ENCODE data around the gene LAMA5.

The LAMA5 gene

GRCh38 chr20:62400021-62400420 lies 32.9 kb upstream of the LAMA5 start:
- Histone ChIP-seq H3K4me1 (ENCODE audit: control insufficient read depth, insufficient read depth, low read length) (no peaks in the 10 kb centered on the region), H3K4me3 (ENCODE audit: low read depth, low read length) (no peak overlapping the region), H3K9me3 (ENCODE audit: control insufficient read depth, insufficient read depth, low read length) (no peaks in the 10 kb centered on the region), H3K36me3 (ENCODE audit: control insufficient read depth, insufficient read depth, low read length) (no peaks in the 10 kb centered on the region), H3K27me3 (ENCODE audit: control insufficient read depth, insufficient read depth, low read length) (no peaks in the 10 kb centered on the region), H3K9ac (ENCODE audit: low read depth, low read length) (no peak overlapping the region)

- H3K9me3 ChIP-seq (ENCODE audit: control insufficient read depth, insufficient read depth, low read length), result no peaks in the 10 kb centered on the region
- H3K9ac ChIP-seq (ENCODE audit: low read depth, low read length), result no peak overlapping the region
- H3K27me3 ChIP-seq (ENCODE audit: control insufficient read depth, insufficient read depth, low read length), result no peaks in the 10 kb centered on the region
- peaks cover 2% of the 10 kb centered on the region for H3K36me3 ChIP-seq (ENCODE audit: control insufficient read depth, insufficient read depth, low read length)
- no peak overlapping the region for H3K4me3 ChIP-seq (ENCODE audit: low read depth, low read length)
- no peaks in the 10 kb centered on the region for H3K4me1 ChIP-seq (ENCODE audit: control insufficient read depth, insufficient read depth, low read length)
These were observed 31.2 kb upstream of the LAMA5 start for GRCh38 chr20:62398120-62398821.

- Histone ChIP-seq H3K4me1 (ENCODE audit: control insufficient read depth, insufficient read depth, low read length) (no peaks in the 10 kb centered on the region), H3K9me3 (ENCODE audit: control insufficient read depth, insufficient read depth, low read length) (no peaks in the 10 kb centered on the region), H3K36me3 (ENCODE audit: control insufficient read depth, insufficient read depth, low read length) (peaks cover 6% of the 10 kb centered on the region), H3K27me3 (ENCODE audit: control insufficient read depth, insufficient read depth, low read length) (no peaks in the 10 kb centered on the region), H3K4me3 (ENCODE audit: low read depth, low read length) (no peak overlapping the region), H3K9ac (ENCODE audit: low read depth, low read length) (no peak overlapping the region)
These were observed 29.5 kb upstream of the LAMA5 start for GRCh38 chr20:62396367-62397239.

- Histone ChIP-seq H3K9me3 (ENCODE audit: control insufficient read depth, insufficient read depth, low read length) (no peaks in the 10 kb centered on the region), H3K36me3 (ENCODE audit: control insufficient read depth, insufficient read depth, low read length) (peaks cover 8% of the 10 kb centered on the region), H3K27me3 (ENCODE audit: control insufficient read depth, insufficient read depth, low read length) (no peaks in the 10 kb centered on the region), H3K4me3 (ENCODE audit: low read depth, low read length) (no peak overlapping the region), H3K9ac (ENCODE audit: low read depth, low read length) (no peak overlapping the region), H3K4me1 (ENCODE audit: control insufficient read depth, insufficient read depth, low read length) (no peaks in the 10 kb centered on the region)
These were observed 28.5 kb upstream of the LAMA5 start for GRCh38 chr20:62395311-62396242.

- Histone ChIP-seq H3K9me3 (ENCODE audit: control insufficient read depth, insufficient read depth, low read length) (no peaks in the 10 kb centered on the region), H3K4me3 (ENCODE audit: low read depth, low read length) (no peak overlapping the region), H3K36me3 (ENCODE audit: control insufficient read depth, insufficient read depth, low read length) (peaks cover 17% of the 10 kb centered on the region), H3K27me3 (ENCODE audit: control insufficient read depth, insufficient read depth, low read length) (no peaks in the 10 kb centered on the region), H3K9ac (ENCODE audit: low read depth, low read length) (no peak overlapping the region), H3K4me1 (ENCODE audit: control insufficient read depth, insufficient read depth, low read length) (no peaks in the 10 kb centered on the region)
These were observed 27.4 kb upstream of the LAMA5 start for GRCh38 chr20:62394248-62395245.

GRCh38 chr20:62393830-62394229 lies 26.7 kb upstream of the LAMA5 start:
- Histone ChIP-seq H3K4me3 (ENCODE audit: low read depth, low read length) (no peak overlapping the region), H3K36me3 (ENCODE audit: control insufficient read depth, insufficient read depth, low read length) (peaks cover 24% of the 10 kb centered on the region), H3K9ac (ENCODE audit: low read depth, low read length) (no peak overlapping the region), H3K9me3 (ENCODE audit: control insufficient read depth, insufficient read depth, low read length) (no peaks in the 10 kb centered on the region), H3K27me3 (ENCODE audit: control insufficient read depth, insufficient read depth, low read length) (no peaks in the 10 kb centered on the region), H3K4me1 (ENCODE audit: control insufficient read depth, insufficient read depth, low read length) (no peaks in the 10 kb centered on the region)

GRCh38 chr20:62393335-62393665 lies 26.2 kb upstream of the LAMA5 start:
- Histone ChIP-seq H3K27me3 (ENCODE audit: control insufficient read depth, insufficient read depth, low read length) (no peaks in the 10 kb centered on the region), H3K4me1 (ENCODE audit: control insufficient read depth, insufficient read depth, low read length) (no peaks in the 10 kb centered on the region), H3K9me3 (ENCODE audit: control insufficient read depth, insufficient read depth, low read length) (no peaks in the 10 kb centered on the region), H3K4me3 (ENCODE audit: low read depth, low read length) (no peak overlapping the region), H3K36me3 (ENCODE audit: control insufficient read depth, insufficient read depth, low read length) (peaks cover 29% of the 10 kb centered on the region), H3K9ac (ENCODE audit: low read depth, low read length) (no peak overlapping the region)

GRCh38 chr20:62392621-62393334 lies 25.7 kb upstream of the LAMA5 start:
- Histone ChIP-seq H3K27me3 (ENCODE audit: control insufficient read depth, insufficient read depth, low read length) (no peaks in the 10 kb centered on the region), H3K9me3 (ENCODE audit: control insufficient read depth, insufficient read depth, low read length) (no peaks in the 10 kb centered on the region), H3K4me3 (ENCODE audit: low read depth, low read length) (no peak overlapping the region), H3K4me1 (ENCODE audit: control insufficient read depth, insufficient read depth, low read length) (no peaks in the 10 kb centered on the region), H3K36me3 (ENCODE audit: control insufficient read depth, insufficient read depth, low read length) (peaks cover 34% of the 10 kb centered on the region), H3K9ac (ENCODE audit: low read depth, low read length) (no peak overlapping the region)

- Histone ChIP-seq H3K27me3 (ENCODE audit: control insufficient read depth, insufficient read depth, low read length) (no peaks in the 10 kb centered on the region), H3K4me3 (ENCODE audit: low read depth, low read length) (no peak overlapping the region), H3K9ac (ENCODE audit: low read depth, low read length) (no peak overlapping the region), H3K36me3 (ENCODE audit: control insufficient read depth, insufficient read depth, low read length) (peaks cover 35% of the 10 kb centered on the region), H3K9me3 (ENCODE audit: control insufficient read depth, insufficient read depth, low read length) (no peaks in the 10 kb centered on the region), H3K4me1 (ENCODE audit: control insufficient read depth, insufficient read depth, low read length) (no peaks in the 10 kb centered on the region)
These were observed 24.9 kb upstream of the LAMA5 start for GRCh38 chr20:62392077-62392418.

GRCh38 chr20:62391165-62392076 lies 24.3 kb upstream of the LAMA5 start:
- Histone ChIP-seq H3K36me3 (ENCODE audit: control insufficient read depth, insufficient read depth, low read length) (peaks cover 38% of the 10 kb centered on the region), H3K9me3 (ENCODE audit: control insufficient read depth, insufficient read depth, low read length) (no peaks in the 10 kb centered on the region), H3K4me3 (ENCODE audit: low read depth, low read length) (no peak overlapping the region), H3K9ac (ENCODE audit: low read depth, low read length) (no peak overlapping the region), H3K4me1 (ENCODE audit: control insufficient read depth, insufficient read depth, low read length) (no peaks in the 10 kb centered on the region), H3K27me3 (ENCODE audit: control insufficient read depth, insufficient read depth, low read length) (no peaks in the 10 kb centered on the region)
